Osteoblast (primary cell): ENCODE data around the gene CENPW. TPM values are rescaled to one million over a fixed set of nuclear protein-coding genes. Genes with fewer than 3 reads are reported as not detected.

ENCODE experiments used
- DNase-seq: peaks from one replicate; pipeline ENCODE4 v3.0.0; 2011; ENCODE audit warnings: low spot score, mixed read lengths; ENCODE audit not compliant: insufficient read length; ENCODE audit errors: missing footprints
- H2AFZ ChIP-seq: 2 replicates; pipeline ENCODE4 v1.6.0; 2011; ENCODE audit warnings: mild to moderate bottlenecking, low read length
- H3K27ac ChIP-seq: 2 replicates; pipeline ENCODE4 v1.5.1; 2011; ENCODE audit warnings: mild to moderate bottlenecking, low read depth, low read length, moderate library complexity
- H3K27me3 ChIP-seq: 2 replicates; pipeline ENCODE4 v1.6.0; 2012; ENCODE audit warnings: mild to moderate bottlenecking, control low read depth, inconsistent platforms, low read length, moderate library complexity; ENCODE audit not compliant: insufficient read depth
- H3K36me3 ChIP-seq: 2 replicates; pipeline ENCODE4 v1.5.1; 2011; ENCODE audit warnings: mild to moderate bottlenecking, low read length, control low read depth, moderate library complexity; ENCODE audit not compliant: insufficient read depth
- H3K4me1 ChIP-seq: 2 replicates; pipeline ENCODE4 v1.5.1; 2011; ENCODE audit warnings: mild to moderate bottlenecking, low read length, control low read depth, moderate library complexity; ENCODE audit not compliant: insufficient read depth
- H3K4me2 ChIP-seq: 2 replicates; pipeline ENCODE4 v1.6.0; 2011; ENCODE audit warnings: mild to moderate bottlenecking, low read length; ENCODE audit not compliant: insufficient read depth
- H3K4me3 ChIP-seq: fragments of 200-600 bp; sonication (generic); 3 replicates; pipeline ENCODE4 v1.5.1; 2012; ENCODE audit warnings: mild to moderate bottlenecking, low read length, inconsistent platforms; ENCODE audit not compliant: insufficient read depth
- H3K79me2 ChIP-seq: 2 replicates; pipeline ENCODE4 v1.6.0; 2012; ENCODE audit warnings: mild to moderate bottlenecking, low read length, control low read depth, inconsistent platforms; ENCODE audit not compliant: insufficient read depth
- H3K9me3 ChIP-seq: 2 replicates; pipeline ENCODE4 v1.5.1; 2011; ENCODE audit warnings: low read depth, low read length, control low read depth
- H4K20me1 ChIP-seq: 2 replicates; pipeline ENCODE4 v1.6.0; 2012; ENCODE audit warnings: mild to moderate bottlenecking, low read length, control low read depth; ENCODE audit not compliant: insufficient read depth
- total RNA-seq: library from RNA; depleted of rRNA; stranded (reverse); fragments of >200 nt; gene quantifications from 2 replicates; pipeline ENCODE4 v1.2.3, GENCODE V29; 2012
- TF ChIP-seq, protein P1 (sequence below): IDR thresholded peaks from 2 replicates; pipeline ENCODE4 v1.5.1; 2011; ENCODE audit warnings: mild to moderate bottlenecking, low read depth, low read length, moderate library complexity; ENCODE audit errors: extremely low read depth

Gene CENPW
- total RNA-seq, 1 donor: 1.1 TPM

- Histone ChIP-seq H3K79me2 (no peaks in the 10 kb centered on the region), H3K27me3 (no peaks in the 10 kb centered on the region), H4K20me1 (no peaks in the 10 kb centered on the region), H3K9me3 (peaks cover 2% of the 10 kb centered on the region), H3K36me3 (no peaks in the 10 kb centered on the region), H3K4me1 (no peaks in the 10 kb centered on the region), H3K4me3 (no peak overlapping the region), H2AFZ (no peak overlapping the region), H3K4me2 (no peak overlapping the region), H3K27ac (no peak overlapping the region)
- DNase-seq: no peak
- TF ChIP-seq, protein P1, sequence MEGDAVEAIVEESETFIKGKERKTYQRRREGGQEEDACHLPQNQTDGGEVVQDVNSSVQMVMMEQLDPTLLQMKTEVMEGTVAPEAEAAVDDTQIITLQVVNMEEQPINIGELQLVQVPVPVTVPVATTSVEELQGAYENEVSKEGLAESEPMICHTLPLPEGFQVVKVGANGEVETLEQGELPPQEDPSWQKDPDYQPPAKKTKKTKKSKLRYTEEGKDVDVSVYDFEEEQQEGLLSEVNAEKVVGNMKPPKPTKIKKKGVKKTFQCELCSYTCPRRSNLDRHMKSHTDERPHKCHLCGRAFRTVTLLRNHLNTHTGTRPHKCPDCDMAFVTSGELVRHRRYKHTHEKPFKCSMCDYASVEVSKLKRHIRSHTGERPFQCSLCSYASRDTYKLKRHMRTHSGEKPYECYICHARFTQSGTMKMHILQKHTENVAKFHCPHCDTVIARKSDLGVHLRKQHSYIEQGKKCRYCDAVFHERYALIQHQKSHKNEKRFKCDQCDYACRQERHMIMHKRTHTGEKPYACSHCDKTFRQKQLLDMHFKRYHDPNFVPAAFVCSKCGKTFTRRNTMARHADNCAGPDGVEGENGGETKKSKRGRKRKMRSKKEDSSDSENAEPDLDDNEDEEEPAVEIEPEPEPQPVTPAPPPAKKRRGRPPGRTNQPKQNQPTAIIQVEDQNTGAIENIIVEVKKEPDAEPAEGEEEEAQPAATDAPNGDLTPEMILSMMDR: no peak
These were observed 22.0 kb downstream of the CENPW start for GRCh38 chr6:126361832-126362440.

DNA sequence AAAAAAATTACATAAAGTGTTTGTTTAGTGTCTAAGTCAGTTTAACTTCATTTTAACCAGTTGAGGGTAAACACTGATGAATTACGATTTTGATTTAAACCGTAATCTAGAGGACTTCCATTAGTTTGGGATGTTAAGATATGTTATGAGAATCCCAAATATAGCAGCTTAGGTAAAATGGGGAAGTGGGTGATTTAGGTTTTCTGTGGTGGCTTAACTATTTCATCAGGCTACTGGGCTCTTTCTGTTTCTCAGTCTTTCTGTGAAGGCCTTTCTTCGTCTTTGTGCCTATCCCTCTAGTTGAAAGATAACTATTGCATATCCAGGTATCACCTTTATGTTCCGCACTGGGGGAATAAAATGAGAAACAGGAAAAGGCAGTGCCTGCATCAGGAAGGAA lies 27.9 kb downstream of the CENPW start:
- Histone ChIP-seq H3K27me3 (no peaks in the 10 kb centered on the region), H3K4me1 (no peaks in the 10 kb centered on the region), H2AFZ (no peak overlapping the region), H3K4me2 (no peak overlapping the region), H3K27ac (no peak overlapping the region), H3K79me2 (no peaks in the 10 kb centered on the region), H3K9me3 (no peaks in the 10 kb centered on the region), H3K4me3 (no peak overlapping the region), H4K20me1 (no peaks in the 10 kb centered on the region), H3K36me3 (no peaks in the 10 kb centered on the region)
- TF ChIP-seq, protein P1: no peak
- no peak for DNase-seq

DNA sequence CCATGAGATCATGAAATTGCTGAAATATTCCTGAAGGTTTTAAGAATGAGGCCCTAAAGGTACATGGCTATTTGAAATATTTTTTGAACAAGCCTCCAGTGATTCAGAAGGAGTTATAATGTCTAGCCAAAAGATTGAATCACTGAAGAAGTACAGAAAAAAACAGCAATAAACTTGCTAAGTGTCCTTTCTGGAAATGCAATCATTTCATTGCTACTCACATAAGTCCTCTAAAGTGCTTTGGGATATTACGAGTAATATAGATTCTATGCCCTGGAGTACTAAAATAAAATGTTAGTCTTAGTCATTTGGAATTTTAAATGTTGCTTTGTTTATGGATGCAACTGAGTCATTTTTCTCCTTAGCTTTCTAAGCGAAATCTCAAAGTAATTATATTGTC lies 32.7 kb downstream of the CENPW start:
- Histone ChIP-seq H4K20me1 (no peaks in the 10 kb centered on the region), H2AFZ (no peak overlapping the region), H3K27me3 (no peaks in the 10 kb centered on the region), H3K4me2 (no peak overlapping the region), H3K4me1 (no peaks in the 10 kb centered on the region), H3K27ac (no peak overlapping the region), H3K36me3 (no peaks in the 10 kb centered on the region), H3K4me3 (no peak overlapping the region), H3K9me3 (no peaks in the 10 kb centered on the region), H3K79me2 (no peaks in the 10 kb centered on the region)
- TF ChIP-seq, protein P1: no peak
- DNase-seq: peak; percentile 32

- Histone ChIP-seq H3K4me2 (no peak overlapping the region), H3K4me3 (no peak overlapping the region), H4K20me1 (no peaks in the 10 kb centered on the region), H3K36me3 (no peaks in the 10 kb centered on the region), H2AFZ (no peak overlapping the region), H3K79me2 (no peaks in the 10 kb centered on the region), H3K27ac (no peak overlapping the region), H3K27me3 (no peaks in the 10 kb centered on the region), H3K9me3 (no peaks in the 10 kb centered on the region), H3K4me1 (no peaks in the 10 kb centered on the region)
- DNase-seq: no peak
- TF ChIP-seq, protein P1: no peak
These were observed 33.4 kb downstream of the CENPW start for GRCh38 chr6:126373344-126373743.
